ENCODE results near the gene PPM1N. TPM values are rescaled to one million over a fixed set of nuclear protein-coding genes. Genes with fewer than 3 reads are reported as not detected.
A peak's percentile ranks its signal among the peaks of the same experiment; 100 is the strongest.

PPM1N gene
- total RNA-seq, 6 experiments from 2014 or later: 0.80 to 1.3 (median 1.1) TPM

- no peak for TF ChIP-seq CTCF (IDR thresholded peaks at IDR 0.05)
- Mint-ChIP-seq H3K4me3 (no peak overlapping the region), H3K27ac (no peak overlapping the region), H3K4me1 (ENCODE audit: low read depth) (peaks cover 20% of the 10 kb centered on the region), H3K36me3 (ENCODE audit: low read depth) (peaks cover 9% of the 10 kb centered on the region), H3K9me3 (no peaks in the 10 kb centered on the region), H3K27me3 (ENCODE audit: insufficient read depth) (peaks cover 2% of the 10 kb centered on the region; the same call in 1 of the 2 replicates)
- DNase-seq: no peak
These were observed 20.2 kb downstream of the PPM1N start for GRCh38 chr19:45518469-45518826.

- TF ChIP-seq CTCF (IDR thresholded peaks at IDR 0.05): no peak
- Mint-ChIP-seq H3K27ac (no peak overlapping the region; the same call in 1 of the 2 replicates), H3K27me3 (ENCODE audit: insufficient read depth) (peaks cover 10% of the 10 kb centered on the region; the same call in 1 of the 2 replicates), H3K9me3 (no peaks in the 10 kb centered on the region), H3K4me1 (ENCODE audit: low read depth) (peaks cover 21% of the 10 kb centered on the region), H3K4me3 (no peak overlapping the region), H3K36me3 (ENCODE audit: low read depth) (peaks cover 23% of the 10 kb centered on the region)
- DNase-seq: no peak
These were observed 24.0 kb downstream of the PPM1N start for GRCh38 chr19:45522010-45522941.

GRCh38 chr19:45523642-45524256 is 25.5 kb downstream of the PPM1N start:
- peaks cover 34% of the 10 kb centered on the region for H3K36me3 Mint-ChIP-seq (ENCODE audit: low read depth)
- H3K9me3 Mint-ChIP-seq: no peaks in the 10 kb centered on the region; the same call in 1 of the 2 replicates
- H3K4me3 Mint-ChIP-seq: no peak overlapping the region
- peak overlapping the region; percentile 75 for H3K27ac Mint-ChIP-seq
- H3K27me3 Mint-ChIP-seq (ENCODE audit: insufficient read depth): peaks cover 14% of the 10 kb centered on the region; the same call in 1 of the 2 replicates
- peaks cover 30% of the 10 kb centered on the region for H3K4me1 Mint-ChIP-seq (ENCODE audit: low read depth)
- DNase-seq: peak; percentile 74
- TF ChIP-seq CTCF (IDR thresholded peaks at IDR 0.05): peak; percentile 94

- Mint-ChIP-seq H3K4me1 (ENCODE audit: low read depth) (peaks cover 30% of the 10 kb centered on the region), H3K27me3 (ENCODE audit: insufficient read depth) (peaks cover 14% of the 10 kb centered on the region; the same call in 1 of the 2 replicates), H3K27ac (no peak overlapping the region), H3K36me3 (ENCODE audit: low read depth) (peaks cover 40% of the 10 kb centered on the region), H3K4me3 (no peak overlapping the region), H3K9me3 (no peaks in the 10 kb centered on the region; the same call in 1 of the 2 replicates)
- DNase-seq: no peak
- TF ChIP-seq CTCF (IDR thresholded peaks at IDR 0.05): no peak
These were observed 26.4 kb downstream of the PPM1N start for GRCh38 chr19:45524575-45525129.

GRCh38 chr19:45526143-45526542 is 27.9 kb downstream of the PPM1N start:
- Mint-ChIP-seq H3K4me1 (ENCODE audit: low read depth) (peaks cover 30% of the 10 kb centered on the region), H3K9me3 (peaks cover 2% of the 10 kb centered on the region), H3K27ac (no peak overlapping the region), H3K36me3 (ENCODE audit: low read depth) (peaks cover 44% of the 10 kb centered on the region), H3K27me3 (ENCODE audit: insufficient read depth) (peaks cover 14% of the 10 kb centered on the region; the same call in 1 of the 2 replicates), H3K4me3 (no peak overlapping the region)
- DNase-seq: peak; percentile 25
- TF ChIP-seq CTCF (IDR thresholded peaks at IDR 0.05): no peak
